NT2/D1 (cell line): ENCODE results near the gene LDB3.
A peak's percentile ranks its signal among the peaks of the same experiment; 100 is the strongest.

Experiments used
- DNase-seq: peaks from one replicate; pipeline ENCODE4 v3.0.0-alpha.2; 2011; ENCODE audit warnings: low read depth, low spot score
- H3K27me3 ChIP-seq: 2 replicates; pipeline ENCODE4 v1.6.0; 2011; ENCODE audit warnings: mild to moderate bottlenecking; ENCODE audit not compliant: insufficient read length, insufficient read depth
- H3K36me3 ChIP-seq: 2 replicates; pipeline ENCODE4 v1.6.1; 2011; ENCODE audit warnings: mild to moderate bottlenecking, low read length, mixed read lengths; ENCODE audit not compliant: insufficient read depth, insufficient read length
- H3K4me1 ChIP-seq: 2 replicates; pipeline ENCODE4 v1.5.1; 2011; ENCODE audit not compliant: insufficient read depth, insufficient read length
- H3K4me3 ChIP-seq: 2 replicates; pipeline ENCODE4 v1.5.1; 2011; ENCODE audit warnings: low read depth; ENCODE audit not compliant: insufficient read length
- H3K9ac ChIP-seq: 2 replicates; pipeline ENCODE4 v1.6.0; 2011; ENCODE audit warnings: low read depth; ENCODE audit not compliant: insufficient read length
- H3K9me3 ChIP-seq: 2 replicates; pipeline ENCODE4 v1.5.1; 2011; ENCODE audit warnings: mild to moderate bottlenecking, low read length; ENCODE audit not compliant: insufficient read depth
- SUZ12 ChIP-seq: IDR thresholded peaks from 2 replicates; pipeline ENCODE4 v1.6.1; 2011; ENCODE audit not compliant: insufficient read length, insufficient read depth; ENCODE audit errors: extremely low read depth
- YY1 ChIP-seq: IDR thresholded peaks from 2 replicates; pipeline ENCODE4 v1.6.1; 2011; ENCODE audit not compliant: insufficient read length, insufficient read depth
- ZNF274 ChIP-seq: IDR thresholded peaks from 2 replicates; pipeline ENCODE4 v1.6.1; 2011; ENCODE audit warnings: mild to moderate bottlenecking, low read depth, low read length

Gene LDB3

GRCh38 chr10:86668297-86669165, at the start of gene LDB3:
Gene LDB3, plus strand, starts transcription at chr10:86668511. Its CDS starts 181 bp downstream, at chr10:86668692.
- no peaks in the 10 kb centered on the region for H3K9me3 ChIP-seq
- no peaks in the 10 kb centered on the region for H3K27me3 ChIP-seq
- H3K4me1 ChIP-seq: peaks cover 44% of the 10 kb centered on the region
- no peak within 1 kb of the TSS for H3K4me3 ChIP-seq
- H3K9ac ChIP-seq: peak within 1 kb of the TSS; percentile 42
- no peak for DNase-seq
- H3K36me3 ChIP-seq: no peaks in the 10 kb centered on the region
- no peak for TF ChIP-seq SUZ12
- no peak for TF ChIP-seq YY1
- no peak for TF ChIP-seq ZNF274

GRCh38 chr10:86628311-86628710, 40.0 kb upstream of the LDB3 start:
- TF ChIP-seq YY1 (no peak), ZNF274 (no peak), SUZ12 (no peak)
- no peak overlapping the region for H3K4me3 ChIP-seq

GRCh38 chr10:86630079-86630478, 38.2 kb upstream of the LDB3 start:
- TF ChIP-seq ZNF274 (no peak), YY1 (no peak), SUZ12 (no peak)
- Histone ChIP-seq H3K36me3 (no peaks in the 10 kb centered on the region), H3K4me1 (no peaks in the 10 kb centered on the region), H3K27me3 (peaks cover 34% of the 10 kb centered on the region), H3K4me3 (no peak overlapping the region), H3K9me3 (no peaks in the 10 kb centered on the region), H3K9ac (no peak overlapping the region)
- DNase-seq: no peak

More at GRCh38 chr10:86628311-86628710, 40.0 kb upstream of the LDB3 start:
- Histone ChIP-seq H3K27me3 (peaks cover 22% of the 10 kb centered on the region), H3K4me1 (no peaks in the 10 kb centered on the region), H3K9me3 (no peaks in the 10 kb centered on the region), H3K9ac (no peak overlapping the region), H3K36me3 (no peaks in the 10 kb centered on the region)
- DNase-seq: no peak

- Histone ChIP-seq H3K9me3 (no peaks in the 10 kb centered on the region), H3K4me3 (peak overlapping the region; percentile 59), H3K36me3 (no peaks in the 10 kb centered on the region), H3K4me1 (no peaks in the 10 kb centered on the region), H3K27me3 (peaks cover 34% of the 10 kb centered on the region), H3K9ac (peak overlapping the region; percentile 72)
- peak; percentile 42 for DNase-seq
- TF ChIP-seq SUZ12: no peak
- TF ChIP-seq YY1: no peak
- no peak for TF ChIP-seq ZNF274
Measured at GRCh38 chr10:86632009-86632800, 36.1 kb upstream of the LDB3 start.

- Histone ChIP-seq H3K9ac (no peak overlapping the region), H3K4me3 (no peak overlapping the region), H3K9me3 (no peaks in the 10 kb centered on the region), H3K4me1 (no peaks in the 10 kb centered on the region), H3K27me3 (peaks cover 34% of the 10 kb centered on the region), H3K36me3 (no peaks in the 10 kb centered on the region)
- TF ChIP-seq ZNF274 (no peak), SUZ12 (no peak), YY1 (no peak)
- DNase-seq: no peak
Measured at GRCh38 chr10:86632951-86633350, 35.4 kb upstream of the LDB3 start.

GRCh38 chr10:86635402-86635801, 32.9 kb upstream of the LDB3 start:
- Histone ChIP-seq H3K36me3 (no peaks in the 10 kb centered on the region), H3K4me3 (no peak overlapping the region), H3K9ac (no peak overlapping the region), H3K27me3 (peaks cover 34% of the 10 kb centered on the region), H3K9me3 (no peaks in the 10 kb centered on the region), H3K4me1 (no peaks in the 10 kb centered on the region)
- TF ChIP-seq ZNF274 (no peak), YY1 (no peak), SUZ12 (no peak)
- DNase-seq: no peak

GRCh38 chr10:86636311-86636710, 32.0 kb upstream of the LDB3 start:
- Histone ChIP-seq H3K27me3 (peaks cover 27% of the 10 kb centered on the region), H3K4me1 (no peaks in the 10 kb centered on the region), H3K9me3 (peaks cover 9% of the 10 kb centered on the region; the same call in 1 of the 2 replicates), H3K36me3 (no peaks in the 10 kb centered on the region), H3K4me3 (no peak overlapping the region), H3K9ac (no peak overlapping the region)
- no peak for TF ChIP-seq SUZ12
- no peak for TF ChIP-seq ZNF274
- no peak for TF ChIP-seq YY1
- DNase-seq: no peak
